DMS114 treated with DMSO at 0.1 percent for 48 hours (cell line): ENCODE data around the gene IRX1.

ENCODE experiments used
- DNase-seq: peaks from one replicate; lab custom pipeline; 2025; ENCODE audit not compliant: unreplicated experiment; lab: John Stamatoyannopoulos, UW

IRX1 gene

GRCh38 chr5:3600106-3601060 lies 4.8 kb downstream of the IRX1 start:
- no peak for DNase-seq

- no peak for DNase-seq
Measured at GRCh38 chr5:3601061-3601710, 5.6 kb downstream of the IRX1 start.

- no peak for DNase-seq
Measured at GRCh38 chr5:3601911-3602782, 6.5 kb downstream of the IRX1 start.

- no peak for DNase-seq
Measured at GRCh38 chr5:3602785-3603502, 7.3 kb downstream of the IRX1 start.

GRCh38 chr5:3604501-3604900 lies 8.9 kb downstream of the IRX1 start:
- no peak for DNase-seq

GRCh38 chr5:3605298-3606010 lies 9.8 kb downstream of the IRX1 start:
- DNase-seq = no peak

GRCh38 chr5:3606121-3606831 lies 10.6 kb downstream of the IRX1 start:
- no peak for DNase-seq

GRCh38 chr5:3607541-3608181 lies 12.0 kb downstream of the IRX1 start:
- DNase-seq = no peak

- no peak for DNase-seq
Measured at GRCh38 chr5:3609120-3609681, 13.6 kb downstream of the IRX1 start.

GRCh38 chr5:3612591-3613042 lies 17.0 kb downstream of the IRX1 start:
- no peak for DNase-seq

- DNase-seq = no peak
Measured at GRCh38 chr5:3613726-3614125, 18.1 kb downstream of the IRX1 start.

GRCh38 chr5:3615217-3615616 lies 19.6 kb downstream of the IRX1 start:
- no peak for DNase-seq

- DNase-seq = no peak
Measured at GRCh38 chr5:3615829-3616228, 20.2 kb downstream of the IRX1 start.

GRCh38 chr5:3619579-3619978 lies 23.9 kb downstream of the IRX1 start:
- no peak for DNase-seq

- no peak for DNase-seq
Measured at GRCh38 chr5:3622961-3623360, 27.3 kb downstream of the IRX1 start.

GRCh38 chr5:3625626-3626025 lies 30.0 kb downstream of the IRX1 start:
- no peak for DNase-seq

GRCh38 chr5:3634061-3634460 lies 38.4 kb downstream of the IRX1 start:
- DNase-seq = no peak

GRCh38 chr5:3639175-3639574 lies 43.5 kb downstream of the IRX1 start:
- no peak for DNase-seq

- DNase-seq = no peak
Measured at GRCh38 chr5:3642231-3642630, 46.6 kb downstream of the IRX1 start.
